MCF 10A (cell line): Measurements from ENCODE around the gene RGS13. TPM values are rescaled to one million over a fixed set of nuclear protein-coding genes. Genes with fewer than 3 reads are reported as not detected.

ENCODE experiments used
- BruUV-seq: library from RNA; stranded (reverse); fragments of 400-500 nt; replicated peaks from 2 replicates; lab custom pipeline; 2021; lab: Mats Ljungman, UMichigan
- CTCF ChIA-PET: fragments of 300-600 bp; sonication (Branson Sonifier 250); formaldehyde crosslinking; extraction: SDS; loops from one replicate; lab custom pipeline; 2021; ENCODE audit warnings: antibody characterized with exemption, inconsistent platforms; lab: Yijun Ruan, JAX
- POLR2A ChIA-PET: fragments of 300-600, 350-650 bp; sonication (Branson Sonifier 250); formaldehyde crosslinking; extraction: SDS; loops from one replicate; lab custom pipeline; 2020; ENCODE audit warnings: antibody characterized with exemption, inconsistent platforms; lab: Yijun Ruan, JAX
- DNase-seq: peaks from one replicate; pipeline ENCODE4 v3.0.0-alpha.2; 2018; ENCODE audit not compliant: unreplicated experiment
- H3K27ac Mint-ChIP-seq: one replicate; pipeline ENCODE4 v1.8.0; 2022; ENCODE audit warnings: mild to moderate bottlenecking, low read depth, mixed read lengths; ENCODE audit not compliant: unreplicated experiment
- H3K27me3 Mint-ChIP-seq: one replicate; pipeline ENCODE4 v1.8.0; 2022; ENCODE audit warnings: mixed read lengths; ENCODE audit not compliant: insufficient read depth, unreplicated experiment
- H3K36me3 Mint-ChIP-seq: one replicate; pipeline ENCODE4 v1.8.0; 2022; ENCODE audit warnings: mild to moderate bottlenecking, moderate library complexity, mixed read lengths; ENCODE audit not compliant: insufficient read depth, unreplicated experiment
- H3K4me1 Mint-ChIP-seq: one replicate; pipeline ENCODE4 v1.8.0; 2022; ENCODE audit warnings: mixed read lengths; ENCODE audit not compliant: insufficient read depth, unreplicated experiment
- H3K4me3 Mint-ChIP-seq: one replicate; pipeline ENCODE4 v1.8.0; 2022; ENCODE audit warnings: mild to moderate bottlenecking, moderate library complexity, mixed read lengths; ENCODE audit not compliant: unreplicated experiment
- H3K9me3 Mint-ChIP-seq: one replicate; pipeline ENCODE4 v1.8.0; 2022; ENCODE audit warnings: mixed read lengths; ENCODE audit not compliant: unreplicated experiment
- CTCF ChIP-seq: fragments of 200-600 bp; IDR thresholded peaks from one replicate; pipeline ENCODE4 v1.8.0; 2022; ENCODE audit warnings: antibody characterized with exemption, mild to moderate bottlenecking; ENCODE audit not compliant: unreplicated experiment
- intact Hi-C: fragments of 100-400 bp; cut with micrococcal nuclease; formaldehyde crosslinking; loops from 2 replicates; pipeline ENCODE4 v1.14.1; 2022
- total RNA-seq: library from RNA; stranded (reverse); gene quantifications from 2 replicates; pipeline ENCODE4 v1.2.3, GENCODE V29; 2022

RGS13 gene
- total RNA-seq, 1 experiment from 2014 or later = not detected

- no peaks in the 10 kb centered on the region for H3K9me3 Mint-ChIP-seq
- no peak for DNase-seq
- no peaks in the 10 kb centered on the region for H3K36me3 Mint-ChIP-seq
- CTCF ChIA-PET = interaction anchor here (1.1 kb wide), 1 partner anchor 9 kb away, joined by 3 read pairs; no protein-coding TSS in a partner anchor
- intact Hi-C loops = no loop called here
- no peaks in the 10 kb centered on the region for H3K27me3 Mint-ChIP-seq
- H3K4me3 Mint-ChIP-seq = no peak overlapping the region
- BruUV-seq = no TSS peak
- peaks cover 7% of the 10 kb centered on the region for H3K4me1 Mint-ChIP-seq
- H3K27ac Mint-ChIP-seq = no peak overlapping the region
- no peak for TF ChIP-seq CTCF
- POLR2A ChIA-PET = no interaction called here
These were observed 69.6 kb downstream of the RGS13 start for GRCh38 chr1:192705510-192705909.

GRCh38 chr1:192706936-192707335, 71.0 kb downstream of the RGS13 start:
- H3K36me3 Mint-ChIP-seq = no peaks in the 10 kb centered on the region
- CTCF ChIA-PET = interaction anchor here (0.6 kb wide), 2 partner anchors 126 to 168 kb away, joined by 3 to 4 read pairs; no protein-coding TSS in a partner anchor
- BruUV-seq = no TSS peak
- H3K9me3 Mint-ChIP-seq = no peaks in the 10 kb centered on the region
- no peak for DNase-seq
- no peak overlapping the region for H3K27ac Mint-ChIP-seq
- no peak for TF ChIP-seq CTCF
- no peaks in the 10 kb centered on the region for H3K4me1 Mint-ChIP-seq
- POLR2A ChIA-PET = no interaction called here
- intact Hi-C loops = no loop called here
- H3K4me3 Mint-ChIP-seq = no peak overlapping the region
- no peaks in the 10 kb centered on the region for H3K27me3 Mint-ChIP-seq

- no peaks in the 10 kb centered on the region for H3K27me3 Mint-ChIP-seq
- BruUV-seq = no TSS peak
- H3K4me3 Mint-ChIP-seq = no peak overlapping the region
- no peaks in the 10 kb centered on the region for H3K4me1 Mint-ChIP-seq
- no peak for TF ChIP-seq CTCF
- H3K36me3 Mint-ChIP-seq = no peaks in the 10 kb centered on the region
- H3K27ac Mint-ChIP-seq = no peak overlapping the region
- intact Hi-C loops = no loop called here
- ChIA-PET CTCF (interaction anchor here (0.5 kb wide), 1 partner anchor 103 kb away, joined by 3 read pairs; no protein-coding TSS in a partner anchor), POLR2A (no interaction called here)
- no peak for DNase-seq
- no peaks in the 10 kb centered on the region for H3K9me3 Mint-ChIP-seq
These were observed 72.1 kb downstream of the RGS13 start for GRCh38 chr1:192707978-192708547.

GRCh38 chr1:192709544-192709943, 73.6 kb downstream of the RGS13 start:
- no TSS peak for BruUV-seq
- ChIA-PET POLR2A (interaction anchor here (1.0 kb wide), 1 partner anchor 15 kb away, joined by 5 read pairs; no protein-coding TSS in a partner anchor), CTCF (no interaction called here)
- no peak overlapping the region for H3K4me3 Mint-ChIP-seq
- H3K27ac Mint-ChIP-seq = no peak overlapping the region
- H3K36me3 Mint-ChIP-seq = no peaks in the 10 kb centered on the region
- H3K4me1 Mint-ChIP-seq = no peaks in the 10 kb centered on the region
- no peak for TF ChIP-seq CTCF
- no peaks in the 10 kb centered on the region for H3K27me3 Mint-ChIP-seq
- intact Hi-C loops = no loop called here
- no peaks in the 10 kb centered on the region for H3K9me3 Mint-ChIP-seq
- no peak for DNase-seq

Other genes with a start within 250 kb of the RGS13 start
- gene RGS1, start 60.4 kb upstream of the RGS13 start, total RNA-seq = not detected in 2 replicates
- 31.5 and 42.6 TPM in 2 replicates for gene RGS2, start 172.9 kb downstream of the RGS13 start, total RNA-seq